K562 (cell line): ENCODE data around the gene DPH2. TPM values are rescaled to one million over a fixed set of nuclear protein-coding genes. Genes with fewer than 3 reads are reported as not detected.

ENCODE experiments used
- BCL6 ChIP-seq: fragments of 250-450 bp; sonication (Bioruptor Pico); IDR thresholded peaks from 2 replicates; pipeline ENCODE4 v1.4.0; 2020
- CHD7 ChIP-seq: fragments of 200-600 bp; sonication (generic); IDR thresholded peaks from one replicate; pipeline ENCODE4 v1.6.1; 2012; ENCODE audit warnings: mild to moderate bottlenecking, low read depth, low read length, inconsistent platforms
- FOSL1 ChIP-seq: fragments of 200-800 bp; sonication (Bioruptor generic); conservative IDR thresholded peaks from 2 replicates; pipeline ENCODE4 v1.6.1; 2016; ENCODE audit warnings: missing genetic modification characterization, missing compliant biosample characterization
- HOXB6 ChIP-seq: fragments of 250-450 bp; sonication (Bioruptor Pico); IDR thresholded peaks from 2 replicates; pipeline ENCODE4 v1.5.1; 2022; ENCODE audit warnings: mild to moderate bottlenecking, borderline replicate concordance
- KDM1A ChIP-seq, 2 experiments: fragments of 450-650 bp; IDR thresholded peaks; 2 replicates each; pipeline ENCODE4 v1.6.1; 2016; ENCODE audit warnings: mild to moderate bottlenecking in 2 of 2
- L3MBTL2 ChIP-seq: fragments of 450-650 bp; IDR thresholded peaks from 2 replicates; pipeline ENCODE4 v1.6.1; 2016; ENCODE audit warnings: mild to moderate bottlenecking, moderate library complexity
- MTA3 ChIP-seq: fragments of 450-650 bp; formaldehyde crosslinking; IDR thresholded peaks from 2 replicates; pipeline ENCODE4 v1.6.1; 2017; ENCODE audit warnings: mild to moderate bottlenecking, borderline replicate concordance
- RB1 ChIP-seq: fragments of 450-650 bp; IDR thresholded peaks from 2 replicates; pipeline ENCODE4 v1.6.1; 2017; ENCODE audit warnings: low read depth, mild to moderate bottlenecking
- ZEB2 ChIP-seq: fragments of 450-650 bp; IDR thresholded peaks from 2 replicates; pipeline ENCODE4 v1.6.1; 2016
- ZSCAN32 ChIP-seq: fragments of 450-650 bp; formaldehyde crosslinking; IDR thresholded peaks from 2 replicates; pipeline ENCODE4 v1.4.0; 2020; ENCODE audit warnings: mild to moderate bottlenecking, moderate library complexity
- polyA plus RNA-seq, 8 experiments: library from polyadenylated mRNA; depleted of rRNA in 4 of 8; stranded (reverse) in 5 of 8; unstranded in 3 of 8; fragments of >200 nt; fragmentation: Nextera tagmentation in 2 of 8; fragmentation: Illumina TruSeq in 1 of 8; extraction: Ambion mirVana in 2 of 8; extraction: Trizol in 1 of 8; gene quantifications; 2 replicates each; pipeline versions ENCODE4 v1.2.1 to v1.2.3, GENCODE V29; 2011 to 2014; ENCODE audit warnings: inconsistent platforms in 1 of 8, missing spikeins in 1 of 8
- total RNA-seq, 7 experiments: library from RNA; depleted of rRNA in 6 of 7; stranded (reverse); fragments of >200 nt in 6 of 7; fragmentation: Illumina TruSeq in 2 of 7; extraction: Trizol in 2 of 7; gene quantifications; 2 replicates each; pipeline versions ENCODE4 v1.2.1 to v1.2.3, GENCODE V29; 2011 to 2021; ENCODE audit warnings: low replicate concordance in 1 of 7

Gene DPH2
- total and polyA plus RNA-seq, 9 of the 15 experiments (the other 6 are each of a cell fraction or from before 2014, with no cell fraction given), result 17.9 to 94.1 (median 68.1) TPM

DNA sequence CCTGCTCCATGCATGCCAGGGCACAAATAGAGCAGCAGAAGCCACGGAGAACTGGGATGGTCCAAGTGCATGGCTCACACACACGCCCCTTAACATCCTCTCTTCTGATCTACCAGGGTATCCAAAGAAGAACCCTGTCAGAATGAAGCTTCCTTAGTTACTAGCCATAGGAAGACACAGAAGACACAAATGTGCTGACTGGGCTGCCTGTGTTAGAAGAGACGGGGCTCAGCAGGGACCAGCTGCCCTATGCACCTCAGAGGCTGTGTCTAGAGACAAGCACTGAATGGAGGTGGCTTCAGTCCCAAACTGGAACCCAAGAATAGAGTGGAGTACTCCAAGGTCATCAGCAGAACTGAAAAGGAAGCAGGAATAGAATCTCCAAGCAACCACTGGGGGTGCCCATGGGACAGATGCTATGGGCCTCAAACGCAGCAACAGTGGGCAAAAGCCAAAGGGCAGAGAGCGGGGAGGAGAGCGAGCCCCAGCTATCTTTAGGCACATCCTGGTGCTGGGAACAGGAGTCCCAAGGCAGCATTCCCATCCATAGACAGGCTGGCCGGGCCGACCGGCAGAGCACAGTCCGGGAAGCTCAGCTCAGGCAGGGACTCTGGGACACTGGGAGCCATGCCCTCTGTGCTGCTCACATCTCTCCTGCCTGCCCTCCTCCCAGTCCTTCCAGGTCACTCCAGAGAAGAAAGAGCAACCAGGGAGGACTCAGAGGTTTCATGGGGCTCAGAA, 51.9 kb downstream of the DPH2 start (continued):
- TF ChIP-seq L3MBTL2 (no peak), ZSCAN32 (CRISPR knock-in tag) (no peak), RB1 (no peak), FOSL1 (tag) (no peak), HOXB6 (no peak), ZEB2 (no peak), CHD7 (no peak), BCL6 (no peak), MTA3 (no peak), KDM1A (IDR thresholded peaks at IDR 0.05) (no peak)
